ENCODE measurements around the gene KAZN. TPM values are rescaled to one million over a fixed set of nuclear protein-coding genes. Genes with fewer than 3 reads are reported as not detected.

Gene KAZN
- total RNA-seq, 2 donors from 2014 or later: 9.8 to 12.2 TPM

DNA sequence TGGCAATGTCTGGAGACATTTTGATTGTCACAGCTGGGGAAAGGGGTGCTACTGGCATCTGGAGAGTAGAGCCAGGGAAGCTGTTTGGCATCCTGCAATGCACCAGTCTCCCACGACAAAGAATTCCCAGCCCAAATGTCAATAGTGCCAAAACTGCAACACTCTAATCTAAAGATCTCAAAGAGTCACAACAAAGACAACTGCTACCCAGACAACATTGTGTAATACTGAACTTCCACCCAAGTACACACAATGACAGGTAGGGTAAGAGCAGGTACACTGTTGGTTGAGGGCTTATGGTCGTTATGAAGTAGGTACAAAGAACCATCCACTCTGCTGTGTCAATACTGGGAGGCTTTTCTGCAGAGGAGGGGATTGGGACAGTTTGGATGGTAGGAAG, 546.8 kb downstream of the KAZN start:
- no peak overlapping the region for H3K27ac ChIP-seq
- intact Hi-C loops (cut with DNase I): no loop called here
- no peak overlapping the region for H3K9ac ChIP-seq (ENCODE audit: low read depth in 2 of 2, low read length in 2 of 2)
- no peaks in the 10 kb centered on the region for H3K9me3 ChIP-seq
- H3K4me1 ChIP-seq: no peaks in the 10 kb centered on the region
- DNase-seq: no peak
- no peaks in the 10 kb centered on the region for H3K27me3 ChIP-seq
- no peak for TF ChIP-seq CTCF (IDR thresholded peaks at IDR 0.05)
- no peaks in the 10 kb centered on the region for H3K36me3 ChIP-seq
- no peak overlapping the region for H3K4me3 ChIP-seq

- no peak for TF ChIP-seq CTCF (IDR thresholded peaks at IDR 0.05)
- intact Hi-C loops (cut with DNase I): no loop called here
- Histone ChIP-seq H3K4me1 (no peaks in the 10 kb centered on the region), H3K9ac (ENCODE audit: low read depth in 2 of 2, low read length in 2 of 2) (no peak overlapping the region), H3K36me3 (no peaks in the 10 kb centered on the region), H3K27ac (no peak overlapping the region), H3K9me3 (no peaks in the 10 kb centered on the region), H3K4me3 (no peak overlapping the region), H3K27me3 (no peaks in the 10 kb centered on the region)
- DNase-seq: no peak
Measured at GRCh38 chr1:15146142-15146680, 547.7 kb downstream of the KAZN start.

GRCh38 chr1:15146971-15147376, 548.5 kb downstream of the KAZN start:
- no peaks in the 10 kb centered on the region for H3K36me3 ChIP-seq
- DNase-seq: no peak
- no peak for TF ChIP-seq CTCF (IDR thresholded peaks at IDR 0.05)
- no peak overlapping the region for H3K9ac ChIP-seq (ENCODE audit: low read depth in 2 of 2, low read length in 2 of 2)
- H3K4me3 ChIP-seq: no peak overlapping the region
- peaks cover 4% of the 10 kb centered on the region for H3K4me1 ChIP-seq
- intact Hi-C loops (cut with DNase I): no loop called here
- no peaks in the 10 kb centered on the region for H3K27me3 ChIP-seq
- no peak overlapping the region for H3K27ac ChIP-seq
- no peaks in the 10 kb centered on the region for H3K9me3 ChIP-seq

DNA sequence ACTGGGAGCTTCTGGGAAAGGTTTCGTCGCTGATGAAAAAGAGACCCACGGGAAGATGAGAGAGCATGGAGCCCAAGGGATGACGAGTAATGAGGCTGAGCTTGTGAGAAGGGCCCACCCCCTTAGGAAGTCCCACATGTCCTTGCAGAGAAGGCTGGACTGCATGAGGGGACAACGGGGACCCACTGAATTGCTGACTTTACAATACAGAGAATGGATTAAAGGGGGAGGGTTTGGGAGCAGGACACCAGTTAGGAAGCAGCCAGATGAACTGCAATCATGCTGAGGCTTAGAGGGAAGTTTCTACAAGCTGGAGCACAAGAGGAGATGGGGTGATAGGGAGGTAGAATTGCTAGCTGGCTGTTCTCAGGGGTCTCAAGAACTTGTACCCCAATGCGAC, 549.5 kb downstream of the KAZN start:
- Histone ChIP-seq H3K4me1 (peaks cover 7% of the 10 kb centered on the region), H3K9me3 (no peaks in the 10 kb centered on the region), H3K36me3 (no peaks in the 10 kb centered on the region), H3K27me3 (no peaks in the 10 kb centered on the region), H3K9ac (ENCODE audit: low read depth in 2 of 2, low read length in 2 of 2) (no peak overlapping the region), H3K4me3 (no peak overlapping the region), H3K27ac (no peak overlapping the region)
- intact Hi-C loops (cut with DNase I): no loop called here
- DNase-seq: no peak
- no peak for TF ChIP-seq CTCF (IDR thresholded peaks at IDR 0.05)

DNA sequence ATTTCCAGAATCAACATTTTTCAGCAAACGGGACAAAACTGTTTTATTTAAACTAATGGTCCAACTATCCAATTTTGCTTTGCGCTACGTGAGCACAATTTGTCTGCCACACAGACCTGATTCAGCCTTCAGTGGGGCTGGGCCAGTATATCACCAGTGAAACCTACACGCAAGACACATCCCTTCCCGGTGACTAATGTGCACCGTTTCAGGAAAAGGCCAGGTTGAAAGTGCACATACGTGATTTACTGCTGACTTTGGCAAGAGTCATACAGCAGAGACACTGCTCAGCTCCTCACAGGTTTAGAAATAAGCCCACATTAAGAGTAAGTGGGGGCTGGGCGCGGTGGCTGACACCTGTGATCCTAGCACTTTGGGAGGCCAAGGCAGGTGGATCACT, 550.0 kb downstream of the KAZN start:
- no peak overlapping the region for H3K27ac ChIP-seq
- TF ChIP-seq CTCF (IDR thresholded peaks at IDR 0.05): no peak
- intact Hi-C loops (cut with DNase I): no loop called here

More for the DNA sequence above, 550.0 kb downstream of the KAZN start:
- peaks cover 7% of the 10 kb centered on the region for H3K4me1 ChIP-seq
- H3K9me3 ChIP-seq: no peaks in the 10 kb centered on the region
- H3K27me3 ChIP-seq: no peaks in the 10 kb centered on the region
- DNase-seq: no peak
- H3K4me3 ChIP-seq: no peak overlapping the region
- no peak overlapping the region for H3K9ac ChIP-seq (ENCODE audit: low read depth in 2 of 2, low read length in 2 of 2)
- H3K36me3 ChIP-seq: no peaks in the 10 kb centered on the region

Data from colonic mucosa (tissue), 4 donors.